Right atrium auricular region (tissue), 2 donors: ENCODE results near the gene CA6. TPM values are rescaled to one million over a fixed set of nuclear protein-coding genes. Genes with fewer than 3 reads are reported as not detected.
"Not testable (repeated sequence)": the region's sequence is repeated elsewhere in the genome, so short reads cannot be mapped to it uniquely, and the experiment has no call there.

Source experiments
- DNase-seq: peaks from one replicate; pipeline ENCODE4 v3.0.0-alpha.2; 2019; ENCODE audit warnings: low spot score
- H3K27ac ChIP-seq, 2 donors: fragments of 200-600 bp; sonication (generic); 1 replicate in 1 of 2; 2 replicates in 1 of 2; pipeline ENCODE4 v1.5.1; 2016 to 2019
- H3K27me3 ChIP-seq, 2 donors: fragments of 200-600 bp; sonication (generic); one replicate each; pipeline versions ENCODE4 v1.5.1 to v1.6.0; 2017 to 2019
- H3K36me3 ChIP-seq: fragments of 200-600 bp; sonication (generic); one replicate; pipeline ENCODE4 v1.5.1; 2016
- H3K4me1 ChIP-seq, 2 donors: fragments of 200-600 bp; sonication (generic); one replicate each; pipeline versions ENCODE4 v1.5.1 to v1.6.0; 2017 to 2019
- H3K4me3 ChIP-seq, 2 donors: fragments of 200-600 bp; sonication (generic); 1 replicate in 1 of 2; 2 replicates in 1 of 2; pipeline ENCODE4 v1.5.1; 2017 to 2019; ENCODE audit warnings: mild to moderate bottlenecking in 1 of 2, moderate library complexity in 1 of 2
- H3K9me3 ChIP-seq, 2 donors: fragments of 200-600 bp; sonication (generic); one replicate each; pipeline ENCODE4 v1.5.1; 2019
- CTCF ChIP-seq, 2 donors: fragments of 200-600 bp; sonication (generic); IDR thresholded peaks; one replicate each; pipeline ENCODE4 v1.5.1; 2019; ENCODE audit warnings: antibody characterized with exemption in 2 of 2
- total RNA-seq, 2 donors: library from RNA; depleted of rRNA; stranded (reverse); fragments of >200 nt; gene quantifications; one replicate each; pipeline ENCODE4 v1.1.0, GENCODE V29; 2016

CA6 gene
- not detected for total RNA-seq

- Histone ChIP-seq H3K4me3 (no peak within 1 kb of the TSS), H3K27ac (no peak within 1 kb of the TSS), H3K4me1 (peaks cover 0 to 13% of the 10 kb centered on the region in 2 donors), H3K9me3 (no peaks in the 10 kb centered on the region), H3K36me3 (no peaks in the 10 kb centered on the region), H3K27me3 (no peaks in the 10 kb centered on the region)
- no peak for TF ChIP-seq CTCF (IDR thresholded peaks at IDR 0.05)
- DNase-seq = no peak
These were observed at the start of gene CA6 for GRCh38 chr1:8945568-8945967. Gene CA6, plus strand, starts transcription at chr1:8945868. Its CDS starts 19 bp downstream, at chr1:8945887.

- not testable (repeated sequence) for DNase-seq, H3K9me3 ChIP-seq, H3K36me3 ChIP-seq, H3K27ac ChIP-seq, H3K4me3 ChIP-seq, H3K27me3 ChIP-seq, H3K4me1 ChIP-seq
These were observed 48.9 kb upstream of the CA6 start for GRCh38 chr1:8896775-8897174.

GRCh38 chr1:8897505-8897904 lies 48.2 kb upstream of the CA6 start:
- not testable (repeated sequence) for H3K27ac ChIP-seq, H3K36me3 ChIP-seq, H3K27me3 ChIP-seq, H3K4me3 ChIP-seq, H3K4me1 ChIP-seq, H3K9me3 ChIP-seq, DNase-seq

- H3K4me1 ChIP-seq, H3K9me3 ChIP-seq, DNase-seq, H3K4me3 ChIP-seq, H3K27me3 ChIP-seq, H3K36me3 ChIP-seq, H3K27ac ChIP-seq: not testable (repeated sequence)
These were observed 47.2 kb upstream of the CA6 start for GRCh38 chr1:8898418-8898817.

- H3K4me1 ChIP-seq = peaks cover 0 to 6% of the 10 kb centered on the region in 2 donors
- H3K9me3 ChIP-seq = no peaks in the 10 kb centered on the region
- no peak overlapping the region for H3K4me3 ChIP-seq
- no peaks in the 10 kb centered on the region for H3K36me3 ChIP-seq
- no peak for DNase-seq
- H3K27ac ChIP-seq = no peak overlapping the region
- H3K27me3 ChIP-seq = no peaks in the 10 kb centered on the region
- no peak for TF ChIP-seq CTCF (IDR thresholded peaks at IDR 0.05)
These were observed 46.6 kb upstream of the CA6 start for GRCh38 chr1:8899046-8899445.

- not testable (repeated sequence) for H3K4me3 ChIP-seq, H3K27me3 ChIP-seq, H3K36me3 ChIP-seq, H3K27ac ChIP-seq, H3K9me3 ChIP-seq, DNase-seq
- peaks cover 0 to 10% of the 10 kb centered on the region in 2 donors for H3K4me1 ChIP-seq
These were observed 45.0 kb upstream of the CA6 start for GRCh38 chr1:8900684-8901083.

- H3K27ac ChIP-seq = no peak overlapping the region
- peaks cover 0 to 10% of the 10 kb centered on the region in 2 donors for H3K4me1 ChIP-seq
- no peaks in the 10 kb centered on the region for H3K36me3 ChIP-seq
- H3K4me3 ChIP-seq = no peak overlapping the region
- no peaks in the 10 kb centered on the region for H3K9me3 ChIP-seq
- TF ChIP-seq CTCF (IDR thresholded peaks at IDR 0.05) = no peak
- no peaks in the 10 kb centered on the region for H3K27me3 ChIP-seq
- DNase-seq = no peak
These were observed 42.9 kb upstream of the CA6 start for GRCh38 chr1:8902765-8903164.

- no peak overlapping the region for H3K4me3 ChIP-seq
- TF ChIP-seq CTCF (IDR thresholded peaks at IDR 0.05) = no peak
- no peaks in the 10 kb centered on the region for H3K36me3 ChIP-seq
- H3K27me3 ChIP-seq = no peaks in the 10 kb centered on the region
- DNase-seq = no peak
- peak overlapping the region in 1 of 2 donors; percentile 52 for H3K27ac ChIP-seq
- peaks cover 0 to 10% of the 10 kb centered on the region in 2 donors for H3K4me1 ChIP-seq
- H3K9me3 ChIP-seq = no peaks in the 10 kb centered on the region
These were observed 42.3 kb upstream of the CA6 start for GRCh38 chr1:8903410-8903809.
